Kidney (tissue), 14 donors: Measurements from ENCODE around the gene OTUD4. TPM values are rescaled to one million over a fixed set of nuclear protein-coding genes. Genes with fewer than 3 reads are reported as not detected.

Experiments used
- DNase-seq, 5 donors: peaks; one replicate each; pipeline ENCODE4 v3.0.0-alpha.2; 2013 to 2020
- FAIRE-seq: peaks from 2 replicates; lab custom pipeline; 2012; peaks lifted over from hg19 to GRCh38; lab: Jason Lieb, UNC
- H3K27ac ChIP-seq, 2 donors: one replicate each; pipeline ENCODE4 v1.7.0; 2013; ENCODE audit warnings: low read depth in 2 of 2, low read length in 2 of 2, inconsistent platforms in 1 of 2
- H3K27me3 ChIP-seq: one replicate; pipeline ENCODE4 v1.7.1; 2013; ENCODE audit warnings: low read length, inconsistent platforms; ENCODE audit not compliant: control insufficient read depth, insufficient read depth
- H3K36me3 ChIP-seq, 3 donors: one replicate each; pipeline versions ENCODE4 v1.7.0 to v1.7.1; 2013; ENCODE audit warnings: low read length in 3 of 3, control low read depth in 1 of 3, inconsistent platforms in 1 of 3; ENCODE audit not compliant: insufficient read depth in 3 of 3, control insufficient read depth in 2 of 3
- H3K4me1 ChIP-seq, 3 donors: one replicate each; pipeline versions ENCODE4 v1.7.0 to v1.7.1; 2013; ENCODE audit warnings: low read length in 3 of 3, inconsistent platforms in 1 of 3, low read depth in 1 of 3; ENCODE audit not compliant: control insufficient read depth in 2 of 3, insufficient read depth in 2 of 3
- H3K4me3 ChIP-seq, 3 donors: one replicate each; pipeline versions ENCODE4 v1.7.0 to v1.8.1; 2013; ENCODE audit warnings: low read length in 3 of 3, control low read depth in 1 of 3, inconsistent platforms in 1 of 3
- H3K9ac ChIP-seq, 3 donors: one replicate each; pipeline versions ENCODE4 v1.7.0 to v1.7.1; 2013; ENCODE audit warnings: low read length in 3 of 3, control low read depth in 1 of 3, inconsistent platforms in 1 of 3
- H3K9me3 ChIP-seq, 3 donors: one replicate each; pipeline versions ENCODE4 v1.7.0 to v1.7.1; 2013; ENCODE audit warnings: low read length in 3 of 3, control low read depth in 1 of 3, inconsistent platforms in 1 of 3; ENCODE audit not compliant: control insufficient read depth in 2 of 3, insufficient read depth in 1 of 3
- intact Hi-C: fragments of 100-400 bp; cut with DNase I; formaldehyde crosslinking; loops from one replicate; pipeline ENCODE4 v1.11.1; 2022
- polyA plus RNA-seq: library from polyadenylated mRNA; stranded (reverse); fragments of 350-450 nt; fragmentation: Illumina TruSeq; extraction: RNeasy Lipid Tissue Mini Kit (QIAGEN cat#74804); gene quantifications from one replicate; pipeline ENCODE4 v1.2.3, GENCODE V29; 2014; ENCODE audit warnings: low read depth, low replicate concordance; ENCODE audit not compliant: insufficient read depth
- total RNA-seq: library from RNA; stranded (reverse); fragmentation: NEBNext Ultra II Directional; extraction: Animal tissue kit (Norgen Biotek cat#: 25700); gene quantifications from one replicate; pipeline ENCODE4 v1.2.1, GENCODE V29; 2021
- TF ChIP-seq, protein P1 (sequence below): IDR thresholded peaks from 3 replicates; pipeline ENCODE4 v1.5.1; 2012; ENCODE audit warnings: mild to moderate bottlenecking, moderate library complexity, borderline replicate concordance; ENCODE audit not compliant: insufficient read depth; ENCODE audit errors: extremely low read depth
- donor health status: control.
- donor health status: control.
- donor health status: control.
- donor health status: control.
- donor health status: control.
- donor health status: DM: yes; HTN: yes; CAD: no.
- donor health status: Normal renal cell carcinoma (clear cell type).

OTUD4 gene
- total and polyA plus RNA-seq, 2 donors from 2014 or later, result 5.6 to 45.4 TPM

DNA sequence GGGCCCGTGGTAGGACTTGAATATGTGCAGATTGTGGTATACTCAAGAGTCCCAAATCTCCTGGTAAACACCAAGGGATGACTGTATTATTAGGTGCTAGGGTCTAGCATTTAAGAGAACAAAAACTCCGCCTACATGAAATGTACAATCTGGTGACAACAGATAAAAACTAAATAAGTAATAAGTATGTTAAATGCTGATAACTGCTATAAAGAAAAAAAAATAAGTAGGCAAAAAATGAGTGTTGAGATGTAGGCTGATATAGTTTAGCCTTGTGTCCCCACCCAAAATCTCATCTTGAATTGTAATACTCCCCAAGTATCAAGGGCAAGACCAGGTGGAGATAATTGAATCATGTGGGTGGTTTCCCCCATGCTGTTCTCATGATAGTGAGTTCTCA lies 23.4 kb downstream of the OTUD4 start:
- DNase-seq, result no peak
- Histone ChIP-seq H3K27ac (no peak overlapping the region), H3K9ac (no peak overlapping the region), H3K4me3 (no peak overlapping the region), H3K4me1 (no peaks in the 10 kb centered on the region), H3K27me3 (no peaks in the 10 kb centered on the region), H3K36me3 (peaks cover 4 to 18% (median 10%) of the 10 kb centered on the region in 3 donors), H3K9me3 (no peaks in the 10 kb centered on the region)
- intact Hi-C loops, result no loop called here
- TF ChIP-seq, protein P1, sequence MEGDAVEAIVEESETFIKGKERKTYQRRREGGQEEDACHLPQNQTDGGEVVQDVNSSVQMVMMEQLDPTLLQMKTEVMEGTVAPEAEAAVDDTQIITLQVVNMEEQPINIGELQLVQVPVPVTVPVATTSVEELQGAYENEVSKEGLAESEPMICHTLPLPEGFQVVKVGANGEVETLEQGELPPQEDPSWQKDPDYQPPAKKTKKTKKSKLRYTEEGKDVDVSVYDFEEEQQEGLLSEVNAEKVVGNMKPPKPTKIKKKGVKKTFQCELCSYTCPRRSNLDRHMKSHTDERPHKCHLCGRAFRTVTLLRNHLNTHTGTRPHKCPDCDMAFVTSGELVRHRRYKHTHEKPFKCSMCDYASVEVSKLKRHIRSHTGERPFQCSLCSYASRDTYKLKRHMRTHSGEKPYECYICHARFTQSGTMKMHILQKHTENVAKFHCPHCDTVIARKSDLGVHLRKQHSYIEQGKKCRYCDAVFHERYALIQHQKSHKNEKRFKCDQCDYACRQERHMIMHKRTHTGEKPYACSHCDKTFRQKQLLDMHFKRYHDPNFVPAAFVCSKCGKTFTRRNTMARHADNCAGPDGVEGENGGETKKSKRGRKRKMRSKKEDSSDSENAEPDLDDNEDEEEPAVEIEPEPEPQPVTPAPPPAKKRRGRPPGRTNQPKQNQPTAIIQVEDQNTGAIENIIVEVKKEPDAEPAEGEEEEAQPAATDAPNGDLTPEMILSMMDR, result no peak
- no peak for FAIRE-seq

DNA sequence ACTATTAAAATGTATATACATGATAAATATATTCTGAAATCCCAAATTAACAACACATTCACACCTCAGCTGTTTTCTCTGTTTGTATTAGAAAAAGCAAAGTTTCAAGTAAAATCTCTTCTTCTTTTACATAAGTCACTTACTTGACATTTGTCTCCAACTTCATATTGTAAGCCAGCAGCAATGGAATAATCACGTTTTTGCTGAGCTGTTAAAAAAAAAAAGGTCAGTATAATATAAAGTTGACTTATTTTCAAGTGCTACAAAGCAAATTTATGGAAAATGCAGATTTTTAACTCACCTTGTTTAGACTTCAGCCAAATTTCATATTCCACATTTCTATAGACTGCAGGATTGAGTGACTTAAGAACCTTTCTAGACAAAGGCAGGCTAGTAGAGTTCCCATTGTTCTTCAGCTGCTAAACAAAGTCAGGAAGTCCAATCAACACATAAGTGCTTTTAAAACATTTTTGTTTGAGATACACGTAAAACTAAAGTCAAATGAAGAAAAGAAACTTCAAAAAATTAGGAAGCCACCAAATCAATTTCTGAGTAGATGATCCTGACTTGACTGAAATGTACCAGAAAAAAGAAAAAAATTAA lies 25.0 kb downstream of the OTUD4 start:
- intact Hi-C loops, result no loop called here

DNA sequence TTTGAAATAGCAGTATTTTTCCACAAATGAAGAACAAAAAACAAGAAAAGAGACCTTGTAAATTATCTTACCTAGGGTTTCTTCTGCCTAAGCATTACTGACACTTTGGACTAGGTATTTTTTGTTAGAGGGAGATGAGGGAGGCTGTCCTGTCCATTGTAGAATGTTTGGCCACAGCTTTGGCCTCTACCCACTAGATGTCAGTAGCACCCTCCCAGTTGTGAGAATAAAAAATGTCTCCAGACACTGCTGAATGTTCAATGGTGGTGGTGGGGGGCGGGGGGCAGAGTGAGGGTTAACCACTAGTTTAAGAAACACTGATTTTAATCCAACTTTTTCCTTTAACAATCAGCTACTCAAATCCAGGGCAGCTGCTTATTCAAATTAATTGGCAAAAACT lies 25.8 kb downstream of the OTUD4 start:
- FAIRE-seq (no peak), DNase-seq (peak in 2 of 5 donors; percentile 15 to 46)
- TF ChIP-seq, protein P1, result peak; percentile 44
- H3K4me3 ChIP-seq, result no peak overlapping the region
- intact Hi-C loops, result no loop called here
- H3K36me3 ChIP-seq, result peaks cover 7 to 27% (median 9%) of the 10 kb centered on the region in 3 donors
- H3K4me1 ChIP-seq, result no peaks in the 10 kb centered on the region
- no peak overlapping the region for H3K27ac ChIP-seq
- no peak overlapping the region for H3K9ac ChIP-seq
- no peaks in the 10 kb centered on the region for H3K27me3 ChIP-seq
- no peaks in the 10 kb centered on the region for H3K9me3 ChIP-seq

More for the DNA sequence above, 25.0 kb downstream of the OTUD4 start:
- H3K27me3 ChIP-seq, result no peaks in the 10 kb centered on the region
- no peaks in the 10 kb centered on the region for H3K9me3 ChIP-seq
- FAIRE-seq (peak; percentile 15), DNase-seq (no peak)
- H3K27ac ChIP-seq, result no peak overlapping the region
- H3K4me1 ChIP-seq, result no peaks in the 10 kb centered on the region
- no peak overlapping the region for H3K4me3 ChIP-seq
- H3K36me3 ChIP-seq, result peaks cover 2 to 21% (median 5%) of the 10 kb centered on the region in 3 donors
- no peak overlapping the region for H3K9ac ChIP-seq
- TF ChIP-seq, protein P1, result no peak
